ENCODE results near the gene SH3TC1. TPM values are rescaled to one million over a fixed set of nuclear protein-coding genes. Genes with fewer than 3 reads are reported as not detected.

The SH3TC1 gene
- total and polyA plus RNA-seq, 2 of the 8 experiments (the other 6 are each of a cell fraction or from before 2014, with no cell fraction given), result 0.15 TPM; not detected in 1

DNA sequence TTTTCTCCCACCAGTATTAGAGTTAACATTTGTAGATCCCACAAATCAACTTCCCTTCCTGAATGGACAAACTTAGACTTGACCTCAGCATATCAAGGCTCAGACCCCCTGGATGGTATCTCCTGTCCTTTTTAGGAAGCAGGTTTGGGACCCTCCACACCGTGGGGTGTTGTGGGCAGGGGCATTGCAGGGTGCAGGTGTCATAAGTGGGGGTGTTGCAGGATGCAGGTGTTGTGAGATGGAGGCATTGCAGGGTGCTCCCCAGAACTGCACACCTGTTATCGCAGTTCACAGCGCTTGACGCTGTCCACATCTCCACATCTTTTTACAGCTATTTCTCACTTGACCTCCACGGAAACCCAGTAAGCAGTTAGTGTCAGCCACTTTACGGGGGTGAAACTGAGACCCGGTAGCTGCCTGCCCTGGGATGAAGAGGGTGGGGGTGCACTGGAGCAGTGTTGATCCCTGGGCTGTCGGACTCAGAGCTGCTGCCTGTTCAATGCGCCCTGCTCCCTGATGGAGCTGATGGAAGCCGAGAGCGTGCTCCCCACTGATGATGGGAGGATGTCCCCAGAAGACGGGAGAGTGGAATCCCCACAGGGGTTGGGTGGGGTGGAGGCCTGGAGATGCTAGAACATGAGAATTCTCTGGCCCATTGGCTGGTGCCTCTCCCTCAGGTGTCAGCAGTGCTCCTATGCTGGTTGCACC, 25.3 kb downstream of the SH3TC1 start:
- no peak overlapping the region for H3K23ac ChIP-seq (ENCODE audit: insufficient read length)
- no peak overlapping the region for H3K4me2 ChIP-seq (ENCODE audit: insufficient read depth in 1 of 2, low read depth in 2 of 2, low read length in 2 of 2)
- H4K91ac ChIP-seq (replicated peaks; ENCODE audit: insufficient read length, low read length), result peak overlapping the region; percentile 88
- H3K9me3 ChIP-seq (ENCODE audit: insufficient read depth in 2 of 2, low read depth in 1 of 2, low read length in 1 of 2), result no peaks in the 10 kb centered on the region
- H2BK20ac ChIP-seq (ENCODE audit: low read length), result peak overlapping the region; percentile 90; the same call in 1 of the 2 replicates
- no peaks in the 10 kb centered on the region for H4K20me1 ChIP-seq (replicated peaks in 1 of 2; ENCODE audit: control insufficient read depth in 1 of 2, insufficient read depth in 2 of 2, low read length in 2 of 2)
- FAIRE-seq, result no peak
- 89% methylated on average over 12 of the region's 12 CpGs; no CpG with 5 or more reads in 1 of the 2 experiments for WGBS, 2 experiments (ENCODE audit: extremely low coverage in 1 of 2, insufficient coverage in 1 of 2, insufficient read length in 1 of 2, insufficient replicate concordance in 2 of 2, low coverage in 1 of 2, low lambda C conversion rate in 2 of 2, missing lambda C conversion rate in 1 of 2)
- no peak overlapping the region for H3K27ac ChIP-seq (ENCODE audit: low read depth, low read length)
- no peak overlapping the region for H2BK120ac ChIP-seq (replicated peaks; ENCODE audit: low read depth, low read length)
- no peak overlapping the region for H3K56ac ChIP-seq (replicated peaks; ENCODE audit: insufficient read length, low read depth, low read length)
- peak overlapping the region; percentile 65; the same call in 1 of the 2 replicates for H2BK15ac ChIP-seq (ENCODE audit: low read length)
- no peak overlapping the region for H3K14ac ChIP-seq (ENCODE audit: insufficient read length)
- H3K79me2 ChIP-seq (ENCODE audit: control insufficient read depth in 1 of 2, insufficient read depth in 2 of 2, low read length in 2 of 2), result no peaks in the 10 kb centered on the region
- H4K8ac ChIP-seq (ENCODE audit: extremely low read depth, insufficient read depth, low read length), result no peak overlapping the region
- no peak for DNase-seq (ENCODE audit: low read depth in 1 of 2, low spot score in 2 of 2)
- no peaks in the 10 kb centered on the region; a peak in 1 of 7 replicates for H3K27me3 ChIP-seq (replicated peaks in 1 of 4; ENCODE audit: control insufficient read depth in 3 of 4, extremely low read depth in 1 of 4, insufficient read depth in 3 of 4, low read length in 3 of 4)
- no peaks in the 10 kb centered on the region for H3K79me1 ChIP-seq (ENCODE audit: low read depth, low read length)
- H3K36me3 ChIP-seq (ENCODE audit: control insufficient read depth in 2 of 4, insufficient read depth in 4 of 4, low read length in 3 of 4), result no peaks in the 10 kb centered on the region
- H3K4me3 ChIP-seq (ENCODE audit: extremely low read depth in 1 of 4, insufficient read depth in 2 of 4, low read depth in 3 of 4, low read length in 4 of 4), result no peak overlapping the region
- CTCF ChIA-PET (ENCODE audit: partially characterized antibody), result interaction anchor here (0.9 to 5.3 kb wide), 8 partner anchors 10 to 48 kb away, joined by 3 to 27 read pairs (median 6); no protein-coding TSS in a partner anchor
- 0 out of 2 replicates have a peak overlapping the region, but pooled peaks have one; percentile 44 for H2BK5ac ChIP-seq (ENCODE audit: low read depth, low read length)
- H3K18ac ChIP-seq (ENCODE audit: extremely low read depth, low read length), result no peak overlapping the region
- no peaks in the 10 kb centered on the region; the same call in 1 of the 2 replicates for H3K23me2 ChIP-seq (ENCODE audit: low read depth, low read length)
- peak overlapping the region; percentile 74 for H3K4ac ChIP-seq (replicated peaks; ENCODE audit: insufficient read length, low read depth, low read length)
- H2BK12ac ChIP-seq (ENCODE audit: low read depth, low read length), result peak overlapping the region; percentile 71; the same call in 1 of the 2 replicates
- H3K9ac ChIP-seq (replicated peaks in 1 of 4; ENCODE audit: extremely low read depth in 1 of 4, low read depth in 3 of 4, low read length in 3 of 4), result no peak overlapping the region
- H2AFZ ChIP-seq (ENCODE audit: low read length), result no peak overlapping the region
- no peak overlapping the region for H2AK5ac ChIP-seq (ENCODE audit: low read depth, low read length)
- peaks cover 6 to 17% (median 11%) of the 10 kb centered on the region in 4 experiments for H3K4me1 ChIP-seq (replicated peaks in 1 of 4; ENCODE audit: control insufficient read depth in 3 of 4, insufficient read depth in 4 of 4, low read length in 3 of 4)
- no peak overlapping the region for H4K5ac ChIP-seq (ENCODE audit: insufficient read length, low read depth, low read length)
- POLR2A ChIA-PET (ENCODE audit: partially characterized antibody), result interaction anchor here (0.6 kb wide), 1 partner anchor 39 kb away, joined by 3 read pairs; no protein-coding TSS in a partner anchor
- no peak for TF ChIP-seq KDM4A (IDR thresholded peaks at IDR 0.05; ENCODE audit: low read depth, low read length, severe bottlenecking)
